Osteoblast (primary cell): ENCODE results near the gene IL32. TPM values are rescaled to one million over a fixed set of nuclear protein-coding genes. Genes with fewer than 3 reads are reported as not detected.

Source experiments
- DNase-seq: peaks from one replicate; pipeline ENCODE4 v3.0.0; 2011; ENCODE audit warnings: low spot score, mixed read lengths; ENCODE audit not compliant: insufficient read length; ENCODE audit errors: missing footprints
- H2AFZ ChIP-seq: 2 replicates; pipeline ENCODE4 v1.6.0; 2011; ENCODE audit warnings: mild to moderate bottlenecking, low read length
- H3K27ac ChIP-seq: 2 replicates; pipeline ENCODE4 v1.5.1; 2011; ENCODE audit warnings: mild to moderate bottlenecking, low read depth, low read length, moderate library complexity
- H3K27me3 ChIP-seq: 2 replicates; pipeline ENCODE4 v1.6.0; 2012; ENCODE audit warnings: mild to moderate bottlenecking, control low read depth, inconsistent platforms, low read length, moderate library complexity; ENCODE audit not compliant: insufficient read depth
- H3K36me3 ChIP-seq: 2 replicates; pipeline ENCODE4 v1.5.1; 2011; ENCODE audit warnings: mild to moderate bottlenecking, low read length, control low read depth, moderate library complexity; ENCODE audit not compliant: insufficient read depth
- H3K4me1 ChIP-seq: 2 replicates; pipeline ENCODE4 v1.5.1; 2011; ENCODE audit warnings: mild to moderate bottlenecking, low read length, control low read depth, moderate library complexity; ENCODE audit not compliant: insufficient read depth
- H3K4me2 ChIP-seq: 2 replicates; pipeline ENCODE4 v1.6.0; 2011; ENCODE audit warnings: mild to moderate bottlenecking, low read length; ENCODE audit not compliant: insufficient read depth
- H3K4me3 ChIP-seq: fragments of 200-600 bp; sonication (generic); 3 replicates; pipeline ENCODE4 v1.5.1; 2012; ENCODE audit warnings: mild to moderate bottlenecking, low read length, inconsistent platforms; ENCODE audit not compliant: insufficient read depth
- H3K79me2 ChIP-seq: 2 replicates; pipeline ENCODE4 v1.6.0; 2012; ENCODE audit warnings: mild to moderate bottlenecking, low read length, control low read depth, inconsistent platforms; ENCODE audit not compliant: insufficient read depth
- H3K9me3 ChIP-seq: 2 replicates; pipeline ENCODE4 v1.5.1; 2011; ENCODE audit warnings: low read depth, low read length, control low read depth
- H4K20me1 ChIP-seq: 2 replicates; pipeline ENCODE4 v1.6.0; 2012; ENCODE audit warnings: mild to moderate bottlenecking, low read length, control low read depth; ENCODE audit not compliant: insufficient read depth
- total RNA-seq: library from RNA; depleted of rRNA; stranded (reverse); fragments of >200 nt; gene quantifications from 2 replicates; pipeline ENCODE4 v1.2.3, GENCODE V29; 2012
- TF ChIP-seq, protein P1 (sequence below): IDR thresholded peaks from 2 replicates; pipeline ENCODE4 v1.5.1; 2011; ENCODE audit warnings: mild to moderate bottlenecking, low read depth, low read length, moderate library complexity; ENCODE audit errors: extremely low read depth

IL32 gene
- total RNA-seq, 1 donor = 0.72 TPM

- H3K4me1 ChIP-seq = no peaks in the 10 kb centered on the region
- H3K9me3 ChIP-seq = no peaks in the 10 kb centered on the region
- TF ChIP-seq, protein P1, sequence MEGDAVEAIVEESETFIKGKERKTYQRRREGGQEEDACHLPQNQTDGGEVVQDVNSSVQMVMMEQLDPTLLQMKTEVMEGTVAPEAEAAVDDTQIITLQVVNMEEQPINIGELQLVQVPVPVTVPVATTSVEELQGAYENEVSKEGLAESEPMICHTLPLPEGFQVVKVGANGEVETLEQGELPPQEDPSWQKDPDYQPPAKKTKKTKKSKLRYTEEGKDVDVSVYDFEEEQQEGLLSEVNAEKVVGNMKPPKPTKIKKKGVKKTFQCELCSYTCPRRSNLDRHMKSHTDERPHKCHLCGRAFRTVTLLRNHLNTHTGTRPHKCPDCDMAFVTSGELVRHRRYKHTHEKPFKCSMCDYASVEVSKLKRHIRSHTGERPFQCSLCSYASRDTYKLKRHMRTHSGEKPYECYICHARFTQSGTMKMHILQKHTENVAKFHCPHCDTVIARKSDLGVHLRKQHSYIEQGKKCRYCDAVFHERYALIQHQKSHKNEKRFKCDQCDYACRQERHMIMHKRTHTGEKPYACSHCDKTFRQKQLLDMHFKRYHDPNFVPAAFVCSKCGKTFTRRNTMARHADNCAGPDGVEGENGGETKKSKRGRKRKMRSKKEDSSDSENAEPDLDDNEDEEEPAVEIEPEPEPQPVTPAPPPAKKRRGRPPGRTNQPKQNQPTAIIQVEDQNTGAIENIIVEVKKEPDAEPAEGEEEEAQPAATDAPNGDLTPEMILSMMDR = no peak
- H3K36me3 ChIP-seq = no peaks in the 10 kb centered on the region
- no peaks in the 10 kb centered on the region for H4K20me1 ChIP-seq
- H3K4me3 ChIP-seq = no peak overlapping the region
- peaks cover 70% of the 10 kb centered on the region for H3K27me3 ChIP-seq
- H3K4me2 ChIP-seq = no peak overlapping the region
- H2AFZ ChIP-seq = no peak overlapping the region
- H3K27ac ChIP-seq = no peak overlapping the region
- DNase-seq = no peak
- no peaks in the 10 kb centered on the region for H3K79me2 ChIP-seq
Measured at GRCh38 chr16:3035289-3035971, 30.0 kb upstream of the IL32 start.

DNA sequence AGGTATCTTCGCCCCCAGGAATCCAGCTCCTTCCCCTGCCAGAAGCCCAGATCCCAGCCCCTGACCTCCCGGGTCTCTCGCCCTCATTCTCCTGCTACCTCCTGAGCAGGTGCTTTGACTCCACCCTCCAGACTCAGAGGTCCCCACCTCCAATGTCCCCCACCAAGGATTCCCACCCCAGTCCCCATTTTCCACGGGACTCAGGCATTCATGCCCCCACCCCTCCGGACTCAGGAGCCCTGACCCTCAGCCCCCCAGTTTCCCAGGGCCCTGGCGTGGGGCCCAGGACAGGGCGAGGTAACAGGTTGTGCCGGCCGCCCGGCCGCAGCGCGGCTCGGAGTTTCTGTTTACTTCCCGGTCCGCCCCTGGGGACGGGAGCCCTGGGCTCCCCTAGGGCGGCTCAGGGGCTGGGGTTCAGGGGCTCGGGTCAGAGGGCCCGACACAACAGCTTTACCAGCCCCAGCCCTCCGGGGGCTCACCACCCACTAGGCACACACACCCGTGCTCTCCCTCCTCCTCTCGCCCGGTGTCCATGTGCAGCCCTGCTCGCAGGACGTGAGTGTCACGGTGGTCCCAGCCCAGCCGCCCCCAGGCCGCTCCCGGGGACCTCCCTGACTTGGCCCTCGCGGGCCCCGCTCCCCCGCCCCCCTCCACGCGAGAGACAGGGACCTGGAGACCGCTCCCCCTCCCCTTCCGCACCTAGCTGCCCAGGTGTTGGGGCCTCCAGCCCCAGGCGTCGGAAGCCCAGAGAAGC, 29.3 kb upstream of the IL32 start:
- H3K4me2 ChIP-seq = no peak overlapping the region

DNA sequence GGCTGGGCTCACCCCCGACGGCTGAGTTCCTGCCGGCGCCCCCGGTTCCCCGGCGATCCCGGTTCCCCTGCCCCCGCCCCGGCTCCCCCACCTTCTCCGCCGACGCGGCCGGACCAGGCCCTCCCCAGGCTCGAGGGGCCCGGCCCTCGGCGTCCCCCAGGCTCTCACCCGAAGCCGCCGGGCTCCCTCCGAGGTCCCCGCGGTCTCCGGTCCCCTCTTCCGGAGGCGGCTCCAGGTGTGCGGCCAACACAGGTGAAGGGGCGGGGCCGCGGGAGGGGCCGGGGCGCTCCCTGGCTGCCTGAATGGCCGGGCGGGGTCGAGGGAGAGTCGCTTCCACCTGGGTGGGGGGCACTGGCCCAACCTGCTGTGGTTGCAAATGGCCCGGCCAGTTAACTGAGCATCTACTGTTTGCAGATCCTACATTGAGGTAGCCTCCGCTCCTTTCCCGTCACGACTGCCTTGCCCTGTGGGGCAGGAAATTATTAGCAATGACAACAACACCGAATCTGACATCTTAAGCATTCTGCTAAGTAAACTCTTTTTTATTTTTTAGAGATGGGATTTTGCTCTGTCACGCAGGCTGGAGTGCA, 28.6 kb upstream of the IL32 start, which contains the start of gene BICDL2:
Gene BICDL2 (minus strand): TSS at position 219 of the 590 bp plus-strand sequence. CDS start 1,448 bp downstream, outside the sequence.
- no peaks in the 10 kb centered on the region for H3K9me3 ChIP-seq
- TF ChIP-seq, protein P1 = no peak
- H3K27ac ChIP-seq = no peak within 1 kb of the TSS
- H3K27me3 ChIP-seq = peaks cover 71% of the 10 kb centered on the region
- H3K79me2 ChIP-seq = no peaks in the 10 kb centered on the region
- H3K36me3 ChIP-seq = no peaks in the 10 kb centered on the region
- no peak for DNase-seq
- no peaks in the 10 kb centered on the region for H3K4me1 ChIP-seq
- H3K4me3 ChIP-seq = no peak within 1 kb of the TSS
- H4K20me1 ChIP-seq = no peaks in the 10 kb centered on the region
- no peak within 1 kb of the TSS for H3K4me2 ChIP-seq
- no peak within 1 kb of the TSS for H2AFZ ChIP-seq

More for the DNA sequence above, 29.3 kb upstream of the IL32 start:
- H2AFZ ChIP-seq = no peak overlapping the region
- H3K36me3 ChIP-seq = no peaks in the 10 kb centered on the region
- DNase-seq = no peak
- no peaks in the 10 kb centered on the region for H3K9me3 ChIP-seq
- H3K27me3 ChIP-seq = peaks cover 71% of the 10 kb centered on the region
- no peaks in the 10 kb centered on the region for H4K20me1 ChIP-seq
- no peaks in the 10 kb centered on the region for H3K4me1 ChIP-seq
- no peak overlapping the region for H3K27ac ChIP-seq
- H3K4me3 ChIP-seq = no peak overlapping the region
- no peaks in the 10 kb centered on the region for H3K79me2 ChIP-seq
- TF ChIP-seq, protein P1 = no peak

DNA sequence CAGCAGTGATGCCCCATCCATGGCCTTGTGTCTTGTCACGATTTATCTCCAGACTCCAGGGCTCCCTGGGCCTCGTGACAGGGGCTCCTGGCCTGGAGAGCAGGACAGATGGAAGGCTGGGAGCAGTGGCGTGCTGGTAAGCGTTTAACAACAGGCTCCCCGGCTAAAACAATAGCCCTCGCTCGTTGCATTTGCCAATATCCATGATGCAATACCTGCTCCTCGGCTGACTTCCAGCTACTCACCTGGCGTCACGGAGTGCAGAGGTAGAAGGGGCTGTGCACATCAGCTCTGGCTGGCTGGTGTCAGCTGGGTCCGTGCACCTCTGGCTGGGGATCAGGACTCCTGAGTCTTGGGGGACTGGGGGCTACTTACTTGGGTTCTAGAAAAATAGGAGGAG, 27.2 kb upstream of the IL32 start:
- H3K36me3 ChIP-seq = no peaks in the 10 kb centered on the region
- no peak overlapping the region for H3K4me3 ChIP-seq
- no peaks in the 10 kb centered on the region for H3K79me2 ChIP-seq
- no peaks in the 10 kb centered on the region for H3K9me3 ChIP-seq
- H2AFZ ChIP-seq = no peak overlapping the region
- no peaks in the 10 kb centered on the region for H3K4me1 ChIP-seq
- TF ChIP-seq, protein P1 = no peak
- DNase-seq = no peak
- peaks cover 58% of the 10 kb centered on the region for H3K27me3 ChIP-seq
- H4K20me1 ChIP-seq = no peaks in the 10 kb centered on the region
- H3K27ac ChIP-seq = no peak overlapping the region
- no peak overlapping the region for H3K4me2 ChIP-seq
